EL (cell line): ENCODE data around the gene H2AZ1.

ENCODE experiments used
- DNase-seq: peaks from one replicate; pipeline ENCODE4 v3.0.0-alpha.2; 2016

Gene H2AZ1

GRCh38 chr4:99945718-99946355 lies 4.2 kb downstream of the H2AZ1 start:
- peak; percentile 37 for DNase-seq

- DNase-seq, result no peak
Measured at GRCh38 chr4:99943904-99944437, 6.1 kb downstream of the H2AZ1 start.

- DNase-seq, result no peak
Measured at GRCh38 chr4:99938243-99938753, 11.8 kb downstream of the H2AZ1 start.

- DNase-seq, result no peak
Measured at GRCh38 chr4:99934891-99935290, 15.2 kb downstream of the H2AZ1 start.

GRCh38 chr4:99927566-99927965 lies 22.5 kb downstream of the H2AZ1 start:
- DNase-seq, result no peak

- no peak for DNase-seq
Measured at GRCh38 chr4:99921174-99921573, 28.9 kb downstream of the H2AZ1 start.

- no peak for DNase-seq
Measured at GRCh38 chr4:99918656-99919055, 31.4 kb downstream of the H2AZ1 start.

GRCh38 chr4:99917575-99917974 lies 32.5 kb downstream of the H2AZ1 start:
- DNase-seq, result no peak

- DNase-seq, result peak; percentile 1
Measured at GRCh38 chr4:99915449-99915848, 34.6 kb downstream of the H2AZ1 start.
